HG03460 (cell line): ENCODE data around the gene CPT2.
A peak's percentile ranks its signal among the peaks of the same experiment; 100 is the strongest.
"Not testable (repeated sequence)": the region's sequence is repeated elsewhere in the genome, so short reads cannot be mapped to it uniquely, and the experiment has no call there.

Source experiments
- ATAC-seq: cut with Tn5 transposase; IDR thresholded peaks from one replicate; pipeline ENCODE4 v1.9.1; 2021; ENCODE audit not compliant: unreplicated experiment

Gene CPT2

DNA sequence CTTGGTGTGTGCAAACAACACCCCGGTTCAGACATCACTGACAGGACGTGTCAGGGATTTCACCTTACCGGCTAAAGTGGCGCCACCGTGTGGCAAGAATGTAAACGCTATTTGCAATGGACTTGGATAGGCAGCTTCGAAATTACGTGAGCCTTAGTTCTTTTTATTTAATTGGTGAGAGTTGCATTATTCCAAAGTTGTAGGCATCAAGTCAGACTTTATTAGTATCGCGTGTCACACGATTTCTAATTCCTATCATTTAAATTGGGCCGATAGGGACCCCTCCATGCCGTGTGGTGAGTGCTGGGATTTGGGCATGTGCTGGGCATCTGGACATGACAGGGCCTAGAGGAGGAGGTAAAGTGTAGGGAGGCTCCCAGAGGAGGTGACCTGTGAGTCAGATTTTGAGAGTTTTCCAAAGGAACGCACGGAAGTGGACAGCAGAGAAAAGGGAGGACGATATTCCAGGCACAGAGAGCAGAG is 14.5 kb upstream of the CPT2 start:
- no peak for ATAC-seq

DNA sequence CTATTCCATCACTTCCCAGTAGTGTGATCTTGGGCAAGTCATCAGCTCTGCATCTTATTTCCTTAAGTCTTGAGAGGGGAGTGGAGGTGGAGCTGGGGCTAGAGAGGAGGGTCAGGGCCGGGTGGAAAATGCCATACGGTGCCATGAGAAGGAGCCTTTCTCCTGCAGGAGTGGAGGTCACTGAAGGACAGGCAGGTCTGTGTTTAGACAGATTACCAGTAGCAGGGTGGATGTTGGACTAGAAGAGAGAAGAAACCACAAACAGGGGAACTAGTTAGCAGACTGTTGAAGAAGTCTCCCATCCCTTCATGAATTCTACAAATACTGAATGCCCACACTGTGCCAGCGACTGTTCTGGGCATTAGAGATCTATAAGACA is 13.9 kb upstream of the CPT2 start:
- ATAC-seq, result no peak

DNA sequence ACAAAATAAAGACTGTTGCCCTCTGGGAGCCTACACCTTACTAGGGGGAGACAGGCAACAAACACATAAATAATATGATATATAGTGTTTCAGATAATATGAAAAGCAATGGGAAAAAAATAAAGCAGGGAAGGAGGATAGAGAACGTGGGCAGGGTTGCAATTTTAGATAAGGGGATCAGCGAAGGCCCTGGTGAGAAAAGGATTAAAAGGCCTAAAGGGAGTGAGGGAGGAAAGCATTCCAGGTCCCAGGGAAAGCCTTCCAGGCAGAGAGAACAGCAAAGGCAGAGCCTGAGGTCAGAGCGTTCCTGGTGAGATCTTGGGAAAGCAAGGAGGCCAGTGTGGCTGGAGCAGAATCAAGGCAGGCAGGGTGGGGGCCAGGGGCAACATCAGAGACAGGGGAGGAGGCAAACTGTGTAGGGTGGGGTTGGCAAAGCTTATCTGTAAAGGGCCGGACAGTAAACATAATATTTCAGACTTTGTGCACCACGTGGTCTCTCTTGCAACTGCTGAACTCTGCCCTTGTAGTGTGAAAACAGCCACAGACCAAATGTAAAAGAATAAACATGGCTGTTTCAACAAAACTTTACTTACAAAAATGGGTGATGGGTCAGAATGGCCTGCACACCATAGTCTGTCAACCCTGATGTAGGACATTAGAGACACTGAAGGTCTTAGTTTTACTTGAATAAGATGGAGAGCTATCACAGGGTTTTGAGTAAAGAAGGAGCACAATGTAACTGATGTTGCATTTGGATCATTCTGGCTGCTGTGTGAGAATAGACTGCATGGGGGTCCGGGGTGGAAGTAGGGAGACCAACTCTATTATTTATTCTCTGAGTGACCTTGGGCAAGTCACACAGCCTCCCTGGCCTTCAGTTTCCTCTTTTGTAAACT is 13.3 kb upstream of the CPT2 start:
- ATAC-seq, result no peak

DNA sequence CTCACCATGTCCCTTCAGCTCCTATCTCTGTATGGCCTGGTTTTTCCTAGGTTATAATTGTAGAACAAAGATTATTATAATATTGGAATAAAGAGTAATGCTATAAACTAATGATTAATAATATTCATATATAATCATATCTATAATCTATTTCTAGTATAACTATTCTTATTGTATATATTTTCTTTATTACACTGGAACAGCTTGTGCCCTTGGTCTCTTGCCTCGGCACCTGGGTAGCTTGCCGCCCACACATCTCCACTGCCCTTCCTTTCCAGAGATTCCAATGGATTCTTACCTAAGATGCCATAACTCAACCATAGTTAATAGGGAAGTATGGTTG is 10.7 kb upstream of the CPT2 start:
- ATAC-seq, result not testable (repeated sequence)

DNA sequence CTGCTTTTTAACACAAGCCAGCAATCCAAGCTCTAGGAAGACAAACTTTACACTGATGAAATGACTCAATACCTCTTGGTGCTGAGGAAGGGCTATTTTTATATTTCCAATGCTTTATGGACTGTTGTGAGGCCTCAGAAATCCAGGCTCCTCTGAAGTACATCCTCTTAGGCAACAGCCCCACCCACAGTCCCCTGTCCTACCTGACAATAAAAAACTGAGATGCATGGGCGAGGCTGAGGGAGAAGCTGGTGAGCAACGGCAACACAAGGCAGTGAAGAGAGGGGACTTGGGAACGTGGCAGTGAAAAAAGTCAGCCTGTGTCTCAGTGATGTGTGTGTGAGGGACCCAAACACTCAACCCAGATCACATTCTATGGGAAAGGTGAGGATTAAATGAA is 10.1 kb upstream of the CPT2 start:
- ATAC-seq, result no peak

DNA sequence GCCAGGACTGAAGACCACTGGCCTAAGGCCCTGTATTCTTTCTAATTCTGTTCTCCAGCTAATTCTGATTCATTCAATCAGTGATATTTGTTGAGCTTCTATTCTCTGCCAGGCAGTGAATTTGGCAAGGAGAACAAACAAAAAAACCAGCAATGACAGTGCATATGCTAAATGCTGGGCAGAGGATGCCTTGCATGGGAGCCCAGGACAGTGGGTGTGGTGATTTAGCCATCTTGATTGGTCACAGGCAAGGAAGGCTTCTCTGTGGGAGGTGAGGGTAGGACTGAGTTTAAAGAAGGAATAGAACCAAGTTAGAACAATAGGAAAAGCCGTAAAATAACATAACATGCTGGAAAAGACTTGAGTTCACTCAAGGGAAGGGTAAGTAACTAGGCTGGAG is 9.2 kb upstream of the CPT2 start:
- ATAC-seq, result no peak

DNA sequence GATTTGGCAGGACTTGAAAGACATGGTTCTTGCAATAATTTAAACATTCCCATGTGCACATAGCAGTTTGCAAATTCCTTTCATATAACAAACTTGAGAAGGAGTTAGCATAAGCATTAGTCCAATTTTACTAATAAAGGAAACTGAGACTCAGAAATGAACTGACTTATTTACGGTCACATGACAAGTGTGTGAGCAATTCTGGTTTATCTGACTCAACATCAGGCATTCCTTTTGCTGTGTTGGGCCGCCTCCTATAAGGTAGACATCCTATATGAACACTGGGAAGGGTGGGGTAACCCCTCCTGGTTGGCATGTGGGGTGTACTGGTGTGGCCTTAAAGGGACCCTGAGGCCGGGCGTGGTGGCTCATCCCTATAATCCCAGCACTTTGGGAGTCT is 8.5 kb upstream of the CPT2 start:
- no peak for ATAC-seq

DNA sequence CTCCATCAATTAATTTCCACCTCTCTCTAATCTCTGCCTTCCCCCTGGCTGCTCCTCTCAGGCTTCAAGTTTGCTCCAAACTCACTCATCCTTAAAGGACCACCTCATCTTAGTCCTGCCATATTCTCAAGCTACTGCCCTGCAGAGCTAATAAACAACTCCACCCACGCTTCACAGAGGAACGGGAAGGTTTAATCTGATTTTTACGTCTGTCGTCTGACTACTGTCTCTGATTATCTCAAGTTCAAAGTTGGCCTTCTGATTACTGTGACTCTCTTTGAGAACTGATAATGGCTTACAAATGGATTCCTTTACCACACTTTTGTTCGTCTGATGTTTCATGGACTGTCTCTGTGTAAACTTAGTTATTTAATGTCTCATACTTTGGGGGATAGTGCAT is 7.6 kb upstream of the CPT2 start:
- ATAC-seq, result no peak

DNA sequence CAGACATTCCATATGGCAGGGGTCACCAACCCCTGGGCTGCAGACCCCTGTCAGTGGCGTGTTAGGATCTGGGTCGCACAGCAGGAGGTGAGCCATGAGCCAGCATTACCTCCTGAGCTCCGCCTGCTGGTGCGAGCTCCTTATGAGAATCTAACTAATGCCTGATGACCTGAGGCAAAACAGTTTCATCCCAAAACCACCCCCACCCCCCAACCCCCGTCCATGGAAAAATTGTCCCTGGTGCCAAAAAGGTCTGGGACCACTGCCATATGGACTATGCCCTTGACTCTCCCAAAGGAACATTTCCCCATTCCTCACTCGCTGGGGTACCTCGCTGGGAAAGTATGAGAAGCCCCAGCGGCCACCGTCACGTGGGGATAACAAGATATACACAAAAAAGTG is 6.4 kb upstream of the CPT2 start:
- ATAC-seq, result no peak

DNA sequence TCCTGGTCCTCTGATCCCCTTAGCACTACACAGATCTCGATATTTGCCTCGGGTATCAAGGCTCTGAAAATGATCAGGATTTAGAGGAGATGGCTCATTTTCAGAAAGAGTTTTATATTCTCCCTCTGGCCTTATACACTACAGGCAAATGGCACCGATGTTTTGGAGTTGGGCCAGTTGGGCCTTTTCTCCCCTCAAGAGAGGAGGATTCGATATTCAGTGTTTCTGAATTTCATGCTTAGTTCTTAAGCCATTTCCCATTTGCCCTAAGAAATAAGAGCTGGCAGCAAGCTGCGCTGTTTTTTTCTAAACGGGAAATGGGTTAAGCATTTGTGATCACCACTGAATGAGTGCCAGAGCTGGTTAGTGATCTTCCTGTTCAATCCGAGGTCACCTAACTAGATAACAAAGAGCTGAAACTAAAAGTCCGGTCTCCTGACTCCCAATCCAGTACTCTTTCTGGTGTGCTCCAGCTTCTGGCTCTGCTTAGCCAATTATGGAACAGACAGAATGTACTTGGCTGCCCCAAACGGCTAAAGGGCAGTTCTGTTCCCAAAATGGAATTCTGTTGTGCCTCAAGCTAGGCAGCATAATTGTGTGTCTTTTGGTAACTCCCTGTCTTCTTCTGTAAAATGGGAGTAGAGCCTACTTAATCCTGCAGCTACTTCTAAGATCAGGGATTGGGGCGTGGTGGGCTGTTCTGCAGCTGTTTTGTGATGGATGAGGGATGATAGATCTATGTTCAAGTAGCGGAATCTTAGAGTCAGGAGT is 1.2 kb upstream of the CPT2 start:
- no peak for ATAC-seq

DNA sequence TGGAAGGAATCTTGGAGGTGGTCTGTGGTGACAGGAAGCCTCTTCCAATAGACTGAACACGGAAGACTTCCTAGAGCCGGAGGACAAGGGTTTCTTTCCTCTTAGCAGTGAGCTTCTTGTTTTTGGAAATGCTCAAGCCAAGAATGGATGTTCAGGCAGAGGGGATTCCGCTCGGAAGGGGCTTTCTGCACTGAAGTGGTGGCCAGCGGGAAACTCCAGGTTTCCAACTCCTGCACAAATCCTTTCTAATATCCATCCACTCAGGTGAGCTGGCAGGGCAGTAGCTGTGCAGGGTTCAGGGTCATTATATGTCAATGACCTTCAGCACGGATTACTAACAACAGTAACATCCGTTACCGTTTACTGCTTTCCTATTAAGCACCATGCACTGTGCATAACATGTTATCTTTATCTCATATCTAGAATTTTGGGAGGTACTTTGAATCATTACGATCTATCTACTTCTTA is 573 bp upstream of the CPT2 start:
- ATAC-seq, result peak; percentile 2

DNA sequence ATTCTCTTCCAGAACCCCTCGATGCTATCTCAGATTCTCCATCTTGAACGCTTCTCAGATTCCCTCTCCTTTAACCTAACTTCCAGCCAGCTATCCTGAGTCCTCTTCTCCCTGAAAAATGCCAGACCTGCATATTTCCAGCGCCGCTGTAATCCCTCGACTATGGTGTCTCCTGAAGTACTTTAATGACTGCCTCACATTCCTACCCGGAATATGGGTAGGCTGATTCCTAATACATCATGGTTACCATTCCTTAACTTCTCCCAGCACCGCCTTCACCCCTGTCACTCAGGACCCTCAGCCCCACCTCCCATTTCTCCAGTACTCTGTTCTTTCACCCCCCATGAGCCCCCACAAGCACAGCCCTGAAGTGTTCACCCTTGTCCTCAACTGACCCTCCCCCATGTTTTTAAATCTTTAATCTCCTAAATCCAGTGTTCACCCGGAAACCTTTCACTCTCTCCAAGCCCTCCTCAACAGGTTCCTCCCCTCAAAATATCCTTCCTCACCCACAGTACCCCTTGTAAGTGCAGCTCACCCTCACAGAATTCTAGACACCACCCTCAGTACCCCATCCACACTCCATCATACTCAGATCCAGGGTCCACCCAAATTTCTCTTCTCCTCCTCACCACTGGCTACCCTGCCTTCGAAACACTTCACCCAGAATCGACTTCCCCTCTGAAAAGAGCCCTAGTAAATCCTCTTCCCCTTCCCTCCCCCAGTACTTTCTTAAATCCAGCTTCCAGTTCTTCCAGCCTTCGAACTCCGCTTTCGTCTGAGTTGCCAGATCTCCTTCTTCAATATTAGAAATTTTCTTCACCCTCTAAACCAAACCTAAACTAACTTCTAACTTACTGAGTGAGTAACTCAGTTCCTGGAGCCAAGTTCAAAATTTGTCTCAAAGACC is 922 bp downstream of the CPT2 start:
- ATAC-seq, result no peak

DNA sequence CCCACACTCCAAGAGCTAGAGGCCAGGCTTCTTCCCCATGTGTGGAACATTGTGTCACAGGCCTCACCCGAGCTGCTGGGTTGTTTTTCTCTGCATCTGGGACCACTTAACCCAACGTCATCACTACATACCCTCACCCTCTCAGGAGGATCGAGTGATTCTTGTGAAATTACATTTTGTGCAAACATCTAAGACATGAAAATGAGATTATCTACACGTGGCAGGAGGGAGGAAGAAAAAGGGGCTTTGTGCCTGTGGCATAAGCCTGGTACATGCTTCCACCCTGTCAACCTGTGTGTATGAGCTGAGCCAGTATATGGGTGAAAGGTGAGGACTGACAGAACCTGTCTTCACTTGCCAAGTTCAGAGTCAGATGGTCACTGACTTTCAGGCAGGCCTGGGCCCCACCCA is 1.6 kb downstream of the CPT2 start:
- ATAC-seq, result no peak

DNA sequence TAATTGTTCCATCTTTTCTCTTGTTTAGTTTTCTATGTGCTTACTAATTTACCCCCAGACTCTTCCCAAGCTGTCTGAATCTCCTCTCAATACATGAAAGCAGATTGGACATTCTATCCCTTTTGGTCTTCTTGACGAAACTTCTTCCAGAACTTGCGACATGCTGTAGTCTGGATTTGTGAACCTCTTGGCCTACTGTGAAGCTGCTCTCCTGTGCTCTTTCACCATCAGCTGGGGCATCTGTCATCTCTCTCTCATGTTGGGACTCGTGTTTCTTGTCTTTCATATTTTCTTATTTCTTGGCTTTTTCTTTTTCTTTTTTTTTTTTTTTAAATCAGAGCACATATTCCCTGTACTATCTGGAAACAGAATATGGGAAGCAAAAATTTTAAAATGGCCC is 6.8 kb downstream of the CPT2 start:
- no peak for ATAC-seq

DNA sequence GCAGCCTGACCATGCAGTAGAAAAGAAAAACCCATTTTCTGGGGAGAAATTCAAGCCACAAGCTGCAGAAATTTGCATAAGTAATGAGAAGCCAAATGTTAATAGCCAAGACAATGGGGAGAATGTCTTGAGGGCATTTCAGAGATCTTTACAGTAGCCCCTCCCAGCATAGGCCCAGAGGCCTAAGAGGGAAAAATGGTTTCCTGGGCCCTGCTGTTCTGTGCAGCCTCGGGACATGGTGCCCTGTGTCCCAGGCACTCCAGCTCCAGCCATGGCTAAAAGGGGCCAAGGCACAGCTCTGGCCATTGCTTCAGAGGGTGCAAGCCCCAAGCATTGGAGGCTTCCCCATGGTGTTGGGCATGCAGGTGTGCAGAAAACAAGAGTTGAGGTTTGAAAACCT is 8.9 kb downstream of the CPT2 start:
- not testable (repeated sequence) for ATAC-seq

DNA sequence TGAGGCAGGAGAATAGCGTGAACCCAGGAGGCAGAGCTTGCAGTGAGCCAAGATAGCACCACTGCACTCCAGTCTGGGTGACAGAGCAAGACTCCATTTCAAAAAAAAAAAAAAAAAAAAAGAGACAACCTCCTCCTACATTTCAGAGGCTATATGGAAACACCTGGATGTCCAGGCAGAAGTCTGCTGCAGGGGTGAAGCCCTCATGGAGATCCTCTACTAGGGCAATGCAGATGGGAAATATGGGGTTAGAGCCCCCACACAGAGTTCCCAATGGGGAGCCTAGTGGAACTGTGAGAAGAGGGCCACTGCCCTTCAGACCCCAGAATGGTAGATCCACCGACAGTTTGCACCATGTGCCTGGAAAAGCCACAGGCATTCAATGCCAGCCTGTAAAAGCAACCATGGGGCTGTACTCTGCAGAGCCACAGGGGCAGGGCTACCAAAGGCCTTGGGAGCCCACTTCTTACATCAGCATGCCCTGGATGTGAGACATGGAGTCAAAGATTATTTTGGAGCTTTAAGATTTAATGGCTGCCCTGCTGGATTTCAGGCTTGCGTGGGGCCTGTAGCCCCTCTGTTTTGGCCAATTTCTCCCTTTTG is 9.6 kb downstream of the CPT2 start:
- ATAC-seq, result not testable (repeated sequence)

DNA sequence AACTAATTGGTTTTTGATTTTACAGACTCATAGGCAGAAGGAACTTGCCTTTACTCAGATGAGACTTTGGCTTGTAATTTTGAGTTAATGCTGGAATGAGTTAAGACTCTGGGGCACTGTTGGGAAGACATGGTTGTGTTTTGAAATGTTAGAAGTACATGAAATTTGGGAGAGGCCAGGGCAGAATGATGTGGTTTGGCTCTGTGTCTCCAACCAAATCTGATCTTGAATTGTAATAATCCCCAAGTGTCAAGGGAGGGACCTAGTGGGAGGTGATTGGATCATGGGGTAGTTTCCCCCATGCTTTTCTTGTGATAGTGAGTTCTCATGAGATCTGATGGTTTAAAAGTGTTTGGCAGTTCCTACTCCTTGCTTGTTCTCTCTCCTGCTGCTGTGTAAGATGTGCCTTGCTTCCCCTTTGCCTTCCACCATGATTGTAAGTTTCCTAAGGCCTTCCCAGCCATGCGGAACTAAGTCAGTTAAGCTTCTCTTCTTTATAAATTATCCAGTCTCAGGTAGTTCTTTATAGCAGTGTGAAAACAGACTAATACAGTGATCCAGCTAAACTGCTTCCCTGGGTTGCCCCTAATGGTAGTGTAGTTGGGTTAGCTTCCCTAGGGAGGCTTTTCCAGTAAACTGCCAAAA is 10.2 kb downstream of the CPT2 start:
- ATAC-seq, result no peak

DNA sequence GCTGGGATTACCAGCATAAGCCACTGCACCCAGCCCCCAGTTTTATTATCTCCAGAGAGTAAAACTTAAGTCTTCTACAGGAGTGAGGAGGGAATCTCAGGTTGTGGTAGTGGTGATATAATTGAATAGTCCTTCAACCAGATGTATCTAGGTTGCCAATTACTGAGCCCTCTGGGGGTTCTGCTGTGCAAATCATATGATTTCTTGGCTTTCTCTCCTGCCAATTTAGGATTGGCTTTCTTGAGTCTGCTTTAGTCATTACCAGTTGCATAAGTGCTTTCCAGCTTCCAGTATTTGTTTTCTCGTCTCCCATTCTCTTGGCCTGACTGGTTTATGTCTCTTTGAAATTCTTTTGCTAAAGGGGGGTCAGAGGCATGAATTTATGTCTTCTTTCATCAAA is 11.1 kb downstream of the CPT2 start:
- no peak for ATAC-seq

DNA sequence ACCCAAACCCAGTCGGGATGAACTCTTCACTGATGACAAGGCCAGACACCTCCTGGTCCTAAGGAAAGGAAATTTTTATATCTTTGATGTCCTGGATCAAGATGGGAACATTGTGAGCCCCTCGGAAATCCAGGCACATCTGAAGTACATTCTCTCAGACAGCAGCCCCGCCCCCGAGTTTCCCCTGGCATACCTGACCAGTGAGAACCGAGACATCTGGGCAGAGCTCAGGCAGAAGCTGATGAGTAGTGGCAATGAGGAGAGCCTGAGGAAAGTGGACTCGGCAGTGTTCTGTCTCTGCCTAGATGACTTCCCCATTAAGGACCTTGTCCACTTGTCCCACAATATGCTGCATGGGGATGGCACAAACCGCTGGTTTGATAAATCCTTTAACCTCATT is 13.7 kb downstream of the CPT2 start:
- ATAC-seq, result no peak

DNA sequence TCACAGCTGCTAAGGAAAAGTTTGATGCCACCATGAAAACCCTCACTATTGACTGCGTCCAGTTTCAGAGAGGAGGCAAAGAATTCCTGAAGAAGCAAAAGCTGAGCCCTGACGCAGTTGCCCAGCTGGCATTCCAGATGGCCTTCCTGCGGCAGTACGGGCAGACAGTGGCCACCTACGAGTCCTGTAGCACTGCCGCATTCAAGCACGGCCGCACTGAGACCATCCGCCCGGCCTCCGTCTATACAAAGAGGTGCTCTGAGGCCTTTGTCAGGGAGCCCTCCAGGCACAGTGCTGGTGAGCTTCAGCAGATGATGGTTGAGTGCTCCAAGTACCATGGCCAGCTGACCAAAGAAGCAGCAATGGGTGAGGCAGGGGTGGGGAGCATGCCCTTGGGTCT is 14.3 kb downstream of the CPT2 start:
- no peak for ATAC-seq
